IMR-90 (cell line): Measurements from ENCODE around the gene TRIM62. TPM values are rescaled to one million over a fixed set of nuclear protein-coding genes. Genes with fewer than 3 reads are reported as not detected.
A peak's percentile ranks its signal among the peaks of the same experiment; 100 is the strongest.

Source experiments
- ATAC-seq: fragments of 200-7000 bp; cut with Tn5 transposase; 2 replicates; pipeline ENCODE4 v1.9.1; 2020; ENCODE audit warnings: low read depth, mild to moderate bottlenecking, moderate library complexity
- BruUV-seq: library from RNA; stranded (reverse); fragments of 400-500 nt; replicated peaks from 2 replicates; lab custom pipeline; 2021; lab: Mats Ljungman, UMichigan
- CTCF ChIA-PET: fragments of 300-600 bp; formaldehyde crosslinking; extraction: SDS; loops from one replicate; lab custom pipeline; 2021; ENCODE audit warnings: antibody characterized with exemption; lab: Yijun Ruan, JAX
- POLR2A ChIA-PET: fragments of 300-600 bp; sonication (Branson Sonifier 250); formaldehyde crosslinking; loops from one replicate; lab custom pipeline; 2022; ENCODE audit warnings: antibody characterized with exemption; ENCODE audit not compliant: unreplicated experiment; lab: Charles Lee
- DNase-seq: peaks from one replicate; pipeline ENCODE4 v3.0.0; 2013
- H2AFZ ChIP-seq: replicated peaks from 2 replicates; pipeline ENCODE3; 2013; ENCODE audit warnings: low read length, mild to moderate bottlenecking; ENCODE audit not compliant: poor library complexity
- H2AK5ac ChIP-seq: 2 replicates; pipeline ENCODE4 v1.6.1; 2013; ENCODE audit warnings: low read depth, low read length, inconsistent platforms
- H2AK9ac ChIP-seq: replicated peaks from 2 replicates; pipeline ENCODE3; 2013; ENCODE audit warnings: mild to moderate bottlenecking, low read depth, low read length, moderate library complexity; ENCODE audit not compliant: poor library complexity
- H2BK120ac ChIP-seq: 2 replicates; pipeline ENCODE4 v1.6.1; 2013; ENCODE audit warnings: low read depth, low read length, inconsistent platforms
- H2BK15ac ChIP-seq: 3 replicates; pipeline ENCODE4 v1.6.1; 2013; ENCODE audit warnings: low read depth, low read length, inconsistent platforms
- H2BK20ac ChIP-seq: 2 replicates; pipeline ENCODE4 v1.6.1; 2013; ENCODE audit warnings: low read depth, mild to moderate bottlenecking, inconsistent platforms, low read length, moderate library complexity
- H2BK5ac ChIP-seq: 2 replicates; pipeline ENCODE4 v1.6.1; 2013; ENCODE audit warnings: mild to moderate bottlenecking, low read depth, low read length, inconsistent platforms; ENCODE audit not compliant: poor library complexity, severe bottlenecking
- H3K14ac ChIP-seq: replicated peaks from 2 replicates; pipeline ENCODE4 v1.6.1; 2013; ENCODE audit warnings: low read depth, low read length, inconsistent platforms
- H3K18ac ChIP-seq: 2 replicates; pipeline ENCODE4 v1.6.1; 2013; ENCODE audit warnings: low read depth, low read length, control low read depth
- H3K23ac ChIP-seq: 2 replicates; pipeline ENCODE4 v1.6.1; 2013; ENCODE audit warnings: low read depth, low read length, inconsistent platforms
- H3K27ac ChIP-seq: 2 replicates; pipeline ENCODE4 v1.5.1; 2013; ENCODE audit warnings: mild to moderate bottlenecking, control low read depth, low read length; ENCODE audit not compliant: insufficient read depth
- H3K27me3 ChIP-seq: 2 replicates; pipeline ENCODE4 v1.6.1; 2013; ENCODE audit warnings: low read length; ENCODE audit not compliant: control insufficient read depth, insufficient read depth
- H3K36me3 ChIP-seq: 2 replicates; pipeline ENCODE4 v1.6.1; 2013; ENCODE audit warnings: low read length, mixed read lengths; ENCODE audit not compliant: control insufficient read depth, insufficient read depth
- H3K4ac ChIP-seq: 2 replicates; pipeline ENCODE4 v1.6.1; 2013; ENCODE audit warnings: low read depth, low read length, inconsistent platforms
- H3K4me1 ChIP-seq: 2 replicates; pipeline ENCODE4 v1.6.1; 2013; ENCODE audit warnings: low read length, mixed read lengths; ENCODE audit not compliant: control insufficient read depth, insufficient read depth
- H3K4me2 ChIP-seq: 2 replicates; pipeline ENCODE4 v1.6.1; 2013; ENCODE audit warnings: low read depth, mild to moderate bottlenecking, control low read depth, low read length, moderate library complexity
- H3K4me3 ChIP-seq: 2 replicates; pipeline ENCODE4 v1.5.1; 2013; ENCODE audit warnings: low read depth, mild to moderate bottlenecking, control low read depth, low read length, moderate library complexity; ENCODE audit not compliant: insufficient read depth
- H3K56ac ChIP-seq: 2 replicates; pipeline ENCODE4 v1.6.1; 2013; ENCODE audit warnings: low read length, inconsistent platforms; ENCODE audit not compliant: insufficient read depth; ENCODE audit errors: extremely low read depth
- H3K79me1 ChIP-seq, 2 experiments: 2 replicates each; pipeline ENCODE4 v1.6.1; 2013; ENCODE audit warnings: low read length in 2 of 2, inconsistent platforms in 1 of 2, low read depth in 1 of 2
- H3K9ac ChIP-seq: 2 replicates; pipeline ENCODE4 v1.6.1; 2013; ENCODE audit warnings: low read depth, low read length, control low read depth
- H3K9me1 ChIP-seq: 2 replicates; pipeline ENCODE4 v1.6.1; 2013; ENCODE audit warnings: low read length, inconsistent platforms; ENCODE audit not compliant: insufficient read depth
- H3K9me3 ChIP-seq: 2 replicates; pipeline ENCODE4 v1.6.1; 2013; ENCODE audit warnings: low read length; ENCODE audit not compliant: control insufficient read depth, insufficient read depth
- H4K20me1 ChIP-seq: 2 replicates; pipeline ENCODE4 v1.6.1; 2013; ENCODE audit warnings: low read length, inconsistent platforms; ENCODE audit not compliant: insufficient read depth
- H4K5ac ChIP-seq: 2 replicates; pipeline ENCODE4 v1.6.1; 2013; ENCODE audit warnings: mild to moderate bottlenecking, low read depth, low read length, control low read depth
- H4K8ac ChIP-seq, 2 experiments: 2 replicates each; pipeline ENCODE4 v1.6.1; 2013; ENCODE audit warnings: low read depth in 2 of 2, low read length in 2 of 2, control low read depth in 1 of 2, inconsistent platforms in 1 of 2
- H4K91ac ChIP-seq: 2 replicates; pipeline ENCODE4 v1.6.1; 2013; ENCODE audit warnings: low read depth, low read length, inconsistent platforms; ENCODE audit not compliant: insufficient read depth
- FOS ChIP-seq: fragments of 150-350 bp; IDR thresholded peaks from 2 replicates; pipeline ENCODE4 v1.6.1; 2016; ENCODE audit warnings: low read depth, low read length
- WGBS, 2 experiments: methylation state at CpG; one replicate each; pipeline versions ENCODE4 v1.1.5 to v1.1.7; 2013; ENCODE audit warnings: missing lambda C conversion rate in 2 of 2; ENCODE audit not compliant: insufficient read length in 1 of 2; ENCODE audit errors: extremely low coverage in 2 of 2; 5-methylcytosine and 5-hydroxymethylcytosine counted together
- dilution Hi-C: fragments of 300-500 bp; cut with HindIII; formaldehyde crosslinking; loops from one replicate; pipeline ENCODE4 v1.14.3; 2018; ENCODE audit warnings: low sequenced_read_pairs; ENCODE audit not compliant: unreplicated experiment
- in situ Hi-C: fragments of 300-500 bp; cut with MboI; formaldehyde crosslinking; loops from 3 replicates; pipeline ENCODE4 v1.14.3; 2019; ENCODE audit warnings: low sequenced_read_pairs, inconsistent platforms, mixed read lengths
- intact Hi-C: fragments of 100-400 bp; cut with micrococcal nuclease; formaldehyde crosslinking; loops from 2 replicates; pipeline ENCODE4 v1.10.0; 2022
- polyA plus RNA-seq, 3 experiments: library from polyadenylated mRNA; depleted of rRNA; stranded (reverse); fragments of >200 nt; gene quantifications; 2 replicates each; pipeline ENCODE4 v1.2.3, GENCODE V29; 2012; ENCODE audit warnings: low replicate concordance in 1 of 3
- total RNA-seq: library from RNA; depleted of rRNA; stranded (reverse); fragments of >200 nt; gene quantifications from 2 replicates; pipeline ENCODE4 v1.2.3, GENCODE V29; 2012

The TRIM62 gene
- total and polyA plus RNA-seq, 2 of the 4 experiments (the other 2 are of a cell fraction) = 3.0 to 11.1 TPM

GRCh38 chr1:33147275-33147996 lies 34.4 kb downstream of the TRIM62 start:
- ATAC-seq (no peak), DNase-seq (no peak)
- Histone ChIP-seq H3K4me1 (peaks cover 18% of the 10 kb centered on the region), H4K8ac (no peak overlapping the region), H3K36me3 (peaks cover 27% of the 10 kb centered on the region), H3K9ac (no peak overlapping the region), H3K4me3 (no peak overlapping the region), H3K79me1 (peaks cover 0 to 22% of the 10 kb centered on the region in 2 experiments; a peak in 3 of 4 replicates), H3K23ac (no peak overlapping the region), H3K9me1 (peaks cover 34% of the 10 kb centered on the region), H3K14ac (no peak overlapping the region), H2BK15ac (no peak overlapping the region), H2BK5ac (no peak overlapping the region), H2AFZ (no peak overlapping the region), H3K27me3 (no peaks in the 10 kb centered on the region), H3K4ac (peak overlapping the region; percentile 41; the same call in 1 of the 2 replicates), H3K27ac (no peak overlapping the region), H3K4me2 (no peak overlapping the region), H2AK5ac (no peak overlapping the region), H3K9me3 (no peaks in the 10 kb centered on the region), H3K18ac (0 out of 2 replicates have a peak overlapping the region, but pooled peaks have one; percentile 7), H2BK20ac (peak overlapping the region; percentile 65; the same call in 1 of the 2 replicates), H4K5ac (no peak overlapping the region), H2BK120ac (0 out of 2 replicates have a peak overlapping the region, but pooled peaks have one; percentile 39), H4K20me1 (no peaks in the 10 kb centered on the region), H2AK9ac (no peak overlapping the region), H3K56ac (no peak overlapping the region), H4K91ac (no peak overlapping the region)
- CTCF ChIA-PET = interaction anchor here (0.6 to 1.2 kb wide), 5 partner anchors 9 to 23 kb away, joined by 3 to 5 read pairs (median 3); no protein-coding TSS in a partner anchor
- POLR2A ChIA-PET = interaction anchor here (0.6 kb wide), 1 partner anchor 63 kb away, joined by 3 read pairs; no protein-coding TSS in a partner anchor
- 99% methylated on average over 20 of the region's 30 CpGs; no CpG with 5 or more reads in 1 of the 2 experiments for WGBS, 2 experiments
- TF ChIP-seq FOS = no peak
- intact Hi-C loops (no loop called here), in situ Hi-C loops (no loop called here), dilution Hi-C loops (no loop called here)
- BruUV-seq = no TSS peak
